Fibroblast of lung (primary cell): ENCODE results near the gene FERMT1. TPM values are rescaled to one million over a fixed set of nuclear protein-coding genes. Genes with fewer than 3 reads are reported as not detected.

Experiments used
- DNase-seq, 2 donors: peaks; one replicate each; pipeline versions ENCODE4 v3.0.0 to v3.0.0-alpha.2; 2010; ENCODE audit warnings: low read depth in 2 of 2
- H2AFZ ChIP-seq: 2 replicates; pipeline ENCODE4 v1.5.1; 2012; ENCODE audit warnings: low read length, control low read depth, inconsistent platforms
- H3K27ac ChIP-seq: 2 replicates; pipeline ENCODE4 v1.5.1; 2011; ENCODE audit warnings: low read length, control low read depth; ENCODE audit not compliant: insufficient read depth
- H3K27me3 ChIP-seq: 2 replicates; pipeline ENCODE4 v1.5.1; 2011; ENCODE audit warnings: mild to moderate bottlenecking, low read length; ENCODE audit not compliant: control insufficient read depth, insufficient read depth
- H3K36me3 ChIP-seq: 2 replicates; pipeline ENCODE4 v1.5.1; 2011; ENCODE audit warnings: low read length; ENCODE audit not compliant: control insufficient read depth, insufficient read depth
- H3K4me1 ChIP-seq: 2 replicates; pipeline ENCODE4 v1.5.1; 2011; ENCODE audit warnings: low read length; ENCODE audit not compliant: control insufficient read depth, insufficient read depth; ENCODE audit errors: extremely low read depth
- H3K4me2 ChIP-seq: 2 replicates; pipeline ENCODE4 v1.5.1; 2011; ENCODE audit warnings: low read length, control low read depth; ENCODE audit not compliant: insufficient read depth; ENCODE audit errors: extremely low read depth
- H3K4me3 ChIP-seq, 4 experiments: fragments of 200-600 bp in 1 of 4; sonication (generic) in 1 of 4; replicated peaks in 1 of 4; 2 replicates each; pipeline ENCODE4 v1.5.1; 2011 to 2016; ENCODE audit warnings: low read length in 4 of 4, low read depth in 3 of 4, mild to moderate bottlenecking in 3 of 4, control low read depth in 2 of 4, inconsistent platforms in 1 of 4, mixed read lengths in 1 of 4; ENCODE audit not compliant: insufficient read depth in 1 of 4; ENCODE audit errors: control extremely low read depth in 1 of 4
- H3K79me2 ChIP-seq: 2 replicates; pipeline ENCODE4 v1.5.1; 2012; ENCODE audit warnings: mild to moderate bottlenecking, low read length, inconsistent platforms; ENCODE audit not compliant: control insufficient read depth, insufficient read depth
- H3K9ac ChIP-seq: 2 replicates; pipeline ENCODE4 v1.5.1; 2011; ENCODE audit warnings: mild to moderate bottlenecking, low read length, control low read depth; ENCODE audit not compliant: insufficient read depth
- H3K9me3 ChIP-seq: 2 replicates; pipeline ENCODE4 v1.5.1; 2012; ENCODE audit warnings: low read depth, low read length; ENCODE audit not compliant: control insufficient read depth, insufficient read depth
- H4K20me1 ChIP-seq: 2 replicates; pipeline ENCODE4 v1.5.1; 2011; ENCODE audit warnings: low read length; ENCODE audit not compliant: control insufficient read depth, insufficient read depth; ENCODE audit errors: extremely low read depth
- CTCF ChIP-seq, 2 donors: IDR thresholded peaks in 1 of 2; conservative IDR thresholded peaks in 1 of 2; 1 replicate in 1 of 2; 2 replicates in 1 of 2; pipeline ENCODE4 v1.5.1; 2011 to 2012; ENCODE audit warnings: low read length in 2 of 2, control low read depth in 1 of 2, inconsistent platforms in 1 of 2, low read depth in 1 of 2, mild to moderate bottlenecking in 1 of 2
- EZH2 ChIP-seq: IDR thresholded peaks from 2 replicates; pipeline ENCODE4 v1.5.1; 2012; ENCODE audit warnings: low read length, control low read depth, mild to moderate bottlenecking; ENCODE audit errors: missing control alignments
- polyA plus RNA-seq, 2 donors: library from polyadenylated mRNA; depleted of rRNA in 1 of 2; stranded (reverse) in 1 of 2; unstranded in 1 of 2; fragments of >200 nt; gene quantifications; 2 replicates each; pipeline ENCODE4 v1.2.1, GENCODE V29; 2011 to 2012; ENCODE audit warnings: missing spikeins in 1 of 2
- total RNA-seq: library from RNA; depleted of rRNA; stranded (reverse); fragments of >200 nt; gene quantifications from 2 replicates; pipeline ENCODE4 v1.2.1, GENCODE V29; 2014

The FERMT1 gene
- total and polyA plus RNA-seq, 2 donors (not counting 1 experiment from before 2014, with no cell fraction given), result 6.8 to 8.1 TPM

- no peaks in the 10 kb centered on the region for H4K20me1 ChIP-seq
- DNase-seq, result no peak
- no peaks in the 10 kb centered on the region for H3K4me1 ChIP-seq
- no peaks in the 10 kb centered on the region for H3K9me3 ChIP-seq
- no peak overlapping the region for H3K4me3 ChIP-seq
- no peak overlapping the region for H3K4me2 ChIP-seq
- no peaks in the 10 kb centered on the region for H3K36me3 ChIP-seq
- no peaks in the 10 kb centered on the region for H3K27me3 ChIP-seq
- H3K27ac ChIP-seq, result no peak overlapping the region
- H3K79me2 ChIP-seq, result no peaks in the 10 kb centered on the region
- no peak overlapping the region for H2AFZ ChIP-seq
- no peak overlapping the region for H3K9ac ChIP-seq
- TF ChIP-seq CTCF (conservative IDR thresholded peaks at IDR 0.05 in 1 of 2, IDR thresholded peaks at IDR 0.05 in 1 of 2; ENCODE audit: low read depth in 1 of 2, low read length in 2 of 2) (no peak), EZH2 (no peak)
These were observed 36.0 kb downstream of the FERMT1 start for GRCh38 chr20:6086868-6087267.

GRCh38 chr20:6083926-6084325 lies 38.9 kb downstream of the FERMT1 start:
- no peak for DNase-seq
- no peaks in the 10 kb centered on the region for H3K4me1 ChIP-seq
- H3K36me3 ChIP-seq, result no peaks in the 10 kb centered on the region
- TF ChIP-seq CTCF (conservative IDR thresholded peaks at IDR 0.05 in 1 of 2, IDR thresholded peaks at IDR 0.05 in 1 of 2; ENCODE audit: low read depth in 1 of 2, low read length in 2 of 2), result no peak
- TF ChIP-seq EZH2, result no peak
- no peak overlapping the region for H3K4me2 ChIP-seq
- H3K27me3 ChIP-seq, result no peaks in the 10 kb centered on the region
- H3K4me3 ChIP-seq, result no peak overlapping the region
- no peaks in the 10 kb centered on the region for H3K79me2 ChIP-seq
- no peak overlapping the region for H3K27ac ChIP-seq
- H4K20me1 ChIP-seq, result no peaks in the 10 kb centered on the region
- no peaks in the 10 kb centered on the region for H3K9me3 ChIP-seq
- H3K9ac ChIP-seq, result no peak overlapping the region
- no peak overlapping the region for H2AFZ ChIP-seq

- no peak overlapping the region for H2AFZ ChIP-seq
- H3K4me2 ChIP-seq, result no peak overlapping the region
- H3K4me3 ChIP-seq, result no peak overlapping the region
- no peak overlapping the region for H3K9ac ChIP-seq
- TF ChIP-seq EZH2 (no peak), CTCF (conservative IDR thresholded peaks at IDR 0.05 in 1 of 2, IDR thresholded peaks at IDR 0.05 in 1 of 2; ENCODE audit: low read depth in 1 of 2, low read length in 2 of 2) (no peak)
- no peaks in the 10 kb centered on the region for H3K4me1 ChIP-seq
- no peaks in the 10 kb centered on the region for H3K79me2 ChIP-seq
- H3K27ac ChIP-seq, result no peak overlapping the region
- no peaks in the 10 kb centered on the region for H3K36me3 ChIP-seq
- DNase-seq, result peak; percentile 51 to 74
- no peaks in the 10 kb centered on the region for H4K20me1 ChIP-seq
- H3K27me3 ChIP-seq, result no peaks in the 10 kb centered on the region
- H3K9me3 ChIP-seq, result no peaks in the 10 kb centered on the region
These were observed 41.6 kb downstream of the FERMT1 start for GRCh38 chr20:6081236-6081635.
